Head of caudate nucleus (tissue), 42 donors: Measurements from ENCODE around the gene FCHO1.
A peak's percentile ranks its signal among the peaks of the same experiment; 100 is the strongest.

ENCODE experiments used
- DNase-seq, 42 donors: peaks; one replicate each; pipeline versions ENCODE4 v3.0.0 to v3.0.0-alpha.2; 2020 to 2021; ENCODE audit warnings: mixed read lengths in 7 of 42
- intact Hi-C: fragments of 100-400 bp; cut with DNase I; formaldehyde crosslinking; loops from one replicate; pipeline ENCODE4 v1.15.0; 2022

The FCHO1 gene

DNA sequence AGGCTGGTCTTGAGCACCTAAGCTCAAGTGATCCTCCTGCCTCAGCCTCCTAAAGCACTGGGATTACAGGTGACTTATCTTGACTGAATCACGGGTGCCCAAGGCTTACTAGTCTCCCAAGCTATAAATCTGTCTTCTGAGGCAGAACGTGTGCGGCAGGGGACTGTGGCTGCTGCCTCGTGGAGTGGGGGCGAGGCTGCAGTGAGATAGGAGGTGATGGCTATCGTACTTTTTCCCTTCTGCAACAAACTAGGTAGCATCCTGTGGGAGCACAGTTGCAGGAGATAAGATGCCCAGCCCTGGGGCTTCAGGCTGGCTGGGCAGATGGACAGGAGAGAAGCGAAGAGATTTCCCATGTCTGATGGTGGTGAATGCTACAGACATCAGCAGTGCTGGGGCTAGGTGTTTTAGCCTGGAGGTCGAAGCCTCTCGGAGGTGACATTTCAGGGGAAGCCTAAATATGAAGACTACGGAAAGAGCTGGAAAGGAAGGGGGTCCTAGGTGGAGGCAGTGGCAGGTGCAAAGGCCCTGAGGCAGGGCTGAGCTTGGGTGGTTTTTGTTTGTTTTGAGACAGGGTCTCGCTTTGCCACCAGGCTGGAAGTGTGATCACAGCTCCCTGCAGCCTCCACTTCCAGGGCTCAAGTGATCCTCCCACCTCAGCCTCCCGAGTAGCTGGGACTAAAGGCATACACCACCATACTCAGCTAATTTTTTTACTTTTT, 51.0 kb downstream of the FCHO1 start:
- intact Hi-C loops: no loop called here
- DNase-seq: no peak

GRCh38 chr19:17803264-17803896, 52.1 kb downstream of the FCHO1 start:
- peak in 7 of 42 donors; percentile 9 to 41 (median 24) for DNase-seq

GRCh38 chr19:17805427-17805826, 54.1 kb downstream of the FCHO1 start:
- intact Hi-C loops: no loop called here
- no peak for DNase-seq

More at GRCh38 chr19:17803264-17803896, 52.1 kb downstream of the FCHO1 start:
- intact Hi-C loops: no loop called here

GRCh38 chr19:17806945-17807344, 55.7 kb downstream of the FCHO1 start:
- DNase-seq: no peak
- intact Hi-C loops: no loop called here

DNA sequence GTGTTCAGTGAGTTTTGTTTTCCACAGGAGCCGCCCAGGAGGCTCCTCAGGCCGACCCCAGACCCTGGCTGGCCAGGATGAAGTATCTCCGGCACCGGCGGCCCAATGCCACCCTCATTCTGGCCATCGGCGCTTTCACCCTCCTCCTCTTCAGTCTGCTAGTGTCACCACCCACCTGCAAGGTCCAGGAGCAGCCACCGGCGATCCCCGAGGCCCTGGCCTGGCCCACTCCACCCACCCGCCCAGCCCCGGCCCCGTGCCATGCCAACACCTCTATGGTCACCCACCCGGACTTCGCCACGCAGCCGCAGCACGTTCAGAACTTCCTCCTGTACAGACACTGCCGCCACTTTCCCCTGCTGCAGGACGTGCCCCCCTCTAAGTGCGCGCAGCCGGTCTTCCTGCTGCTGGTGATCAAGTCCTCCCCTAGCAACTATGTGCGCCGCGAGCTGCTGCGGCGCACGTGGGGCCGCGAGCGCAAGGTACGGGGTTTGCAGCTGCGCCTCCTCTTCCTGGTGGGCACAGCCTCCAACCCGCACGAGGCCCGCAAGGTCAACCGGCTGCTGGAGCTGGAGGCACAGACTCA, 56.5 kb downstream of the FCHO1 start:
- intact Hi-C loops: no loop called here
- no peak for DNase-seq

- DNase-seq: no peak
- intact Hi-C loops: no loop called here
Observed at GRCh38 chr19:17811103-17811502, 59.8 kb downstream of the FCHO1 start.

DNA sequence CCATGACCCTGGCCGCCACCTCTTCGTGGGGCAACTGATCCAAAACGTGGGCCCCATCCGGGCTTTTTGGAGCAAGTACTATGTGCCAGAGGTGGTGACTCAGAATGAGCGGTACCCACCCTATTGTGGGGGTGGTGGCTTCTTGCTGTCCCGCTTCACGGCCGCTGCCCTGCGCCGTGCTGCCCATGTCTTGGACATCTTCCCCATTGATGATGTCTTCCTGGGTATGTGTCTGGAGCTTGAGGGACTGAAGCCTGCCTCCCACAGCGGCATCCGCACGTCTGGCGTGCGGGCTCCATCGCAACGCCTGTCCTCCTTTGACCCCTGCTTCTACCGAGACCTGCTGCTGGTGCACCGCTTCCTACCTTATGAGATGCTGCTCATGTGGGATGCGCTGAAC, 60.4 kb downstream of the FCHO1 start:
- intact Hi-C loops: no loop called here
- DNase-seq: no peak

DNA sequence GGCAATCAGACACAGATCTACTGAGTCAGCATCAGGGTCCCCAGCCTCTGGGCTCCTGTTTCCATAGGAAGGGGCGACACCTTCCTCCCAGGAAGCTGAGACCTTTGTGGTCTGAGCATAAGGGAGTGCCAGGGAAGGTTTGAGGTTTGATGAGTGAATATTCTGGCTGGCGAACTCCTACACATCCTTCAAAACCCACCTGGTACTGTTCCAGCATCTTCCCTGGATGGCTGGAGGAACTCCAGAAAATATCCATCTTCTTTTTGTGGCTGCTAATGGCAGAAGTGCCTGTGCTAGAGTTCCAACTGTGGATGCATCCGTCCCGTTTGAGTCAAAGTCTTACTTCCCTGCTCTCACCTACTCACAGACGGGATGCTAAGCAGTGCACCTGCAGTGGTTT, 60.8 kb downstream of the FCHO1 start:
- intact Hi-C loops: no loop called here
- no peak for DNase-seq

GRCh38 chr19:17817668-17818363, 66.5 kb downstream of the FCHO1 start:
- intact Hi-C loops: no loop called here
- DNase-seq: no peak

- DNase-seq: no peak
Observed at GRCh38 chr19:17821190-17821589, 69.9 kb downstream of the FCHO1 start, which contains the start of gene INSL3. Gene INSL3 (minus strand): TSS chr19:17821519. CDS start chr19:17821506, 13 bp downstream.

DNA sequence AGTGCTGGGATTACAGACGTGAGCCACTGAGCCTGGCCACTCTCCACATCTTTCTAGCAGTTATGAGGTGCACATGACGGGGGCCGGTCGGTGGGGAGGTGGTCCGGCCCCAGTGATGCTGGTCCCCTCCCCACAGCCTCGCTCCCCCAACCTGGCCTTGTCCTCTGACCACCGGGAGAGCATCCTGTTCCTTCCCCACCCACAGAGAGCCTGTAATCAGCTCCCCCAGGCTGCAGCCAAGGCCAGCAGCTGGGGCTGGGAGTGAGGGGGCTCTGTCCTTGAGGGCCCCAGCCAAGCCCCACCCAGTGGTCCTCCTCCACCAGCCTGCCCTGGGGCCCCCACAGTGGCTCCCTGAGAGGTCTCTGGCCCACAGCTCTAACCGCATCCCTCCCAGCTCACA, 73.1 kb downstream of the FCHO1 start:
- no peak for DNase-seq
- intact Hi-C loops: no loop called here

More at GRCh38 chr19:17821190-17821589, 69.9 kb downstream of the FCHO1 start, which contains the start of gene INSL3:
- intact Hi-C loops: no loop called here

GRCh38 chr19:17826508-17827056, 75.3 kb downstream of the FCHO1 start:
- intact Hi-C loops: no loop called here
- no peak for DNase-seq

DNA sequence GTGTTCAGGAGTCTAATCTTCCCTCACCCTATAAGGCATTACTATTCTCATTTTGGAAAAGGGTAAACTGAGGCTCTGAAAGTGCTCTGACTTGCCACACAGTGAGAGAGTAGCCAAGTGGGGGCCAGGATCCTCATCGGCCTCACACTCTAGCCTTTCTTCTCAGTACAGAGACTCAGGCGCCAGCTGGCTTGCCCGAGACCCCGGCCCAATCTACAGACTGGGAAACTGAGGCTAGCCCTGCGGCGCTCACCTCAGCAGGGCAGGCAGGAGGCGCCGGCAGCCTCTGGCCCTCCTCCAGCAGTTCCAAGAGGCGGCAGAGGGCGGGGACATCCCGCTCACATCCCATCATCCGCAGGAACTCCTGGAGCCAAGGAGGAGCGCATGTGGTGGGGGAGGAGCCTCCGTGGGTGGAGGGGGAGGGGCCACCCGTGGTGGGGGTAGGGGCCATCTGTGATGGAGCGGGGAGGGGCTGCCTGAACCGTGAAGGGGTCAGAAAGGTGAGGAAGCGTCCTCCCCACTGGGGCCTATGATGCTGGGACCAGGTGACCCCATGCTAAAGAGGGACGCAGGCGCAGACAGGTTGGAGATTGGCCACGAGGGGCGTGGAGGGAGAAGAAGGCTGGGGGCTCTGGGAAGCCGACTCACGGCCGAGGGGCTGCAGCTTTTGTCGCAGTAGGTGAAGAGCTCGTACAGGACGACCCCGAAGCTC, 78.7 kb downstream of the FCHO1 start:
- intact Hi-C loops: no loop called here
- peak; percentile 13 to 87 (median 66) for DNase-seq

GRCh38 chr19:17830567-17831418, 79.5 kb downstream of the FCHO1 start:
- peak; percentile 54 to 98 (median 87) for DNase-seq
- intact Hi-C loops: no loop called here

DNA sequence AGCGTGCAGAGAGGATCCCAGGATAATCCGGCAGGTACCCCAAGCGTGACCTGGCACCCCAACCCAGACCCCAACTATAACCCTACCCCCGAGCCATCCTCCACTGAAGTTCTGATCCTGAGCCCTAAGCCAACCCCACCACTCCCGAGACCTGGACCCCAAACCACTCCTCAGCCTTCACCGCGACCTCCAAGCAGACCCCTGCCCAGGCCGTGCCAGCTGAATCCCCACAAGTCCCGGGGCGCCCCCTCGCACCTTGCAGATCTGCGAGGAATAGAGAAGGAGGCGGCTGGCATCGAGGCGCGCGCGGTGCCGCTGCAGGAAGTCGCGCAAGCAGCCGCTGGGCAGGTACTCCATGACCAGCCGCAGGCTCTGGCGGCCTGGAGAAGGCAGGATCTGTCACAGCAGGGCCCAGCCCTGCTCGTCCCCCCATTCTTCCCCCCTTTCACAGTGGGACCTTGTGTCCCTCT, 80.2 kb downstream of the FCHO1 start:
- DNase-seq: peak in 2 of 42 donors; percentile 18 to 37
- intact Hi-C loops: no loop called here

DNA sequence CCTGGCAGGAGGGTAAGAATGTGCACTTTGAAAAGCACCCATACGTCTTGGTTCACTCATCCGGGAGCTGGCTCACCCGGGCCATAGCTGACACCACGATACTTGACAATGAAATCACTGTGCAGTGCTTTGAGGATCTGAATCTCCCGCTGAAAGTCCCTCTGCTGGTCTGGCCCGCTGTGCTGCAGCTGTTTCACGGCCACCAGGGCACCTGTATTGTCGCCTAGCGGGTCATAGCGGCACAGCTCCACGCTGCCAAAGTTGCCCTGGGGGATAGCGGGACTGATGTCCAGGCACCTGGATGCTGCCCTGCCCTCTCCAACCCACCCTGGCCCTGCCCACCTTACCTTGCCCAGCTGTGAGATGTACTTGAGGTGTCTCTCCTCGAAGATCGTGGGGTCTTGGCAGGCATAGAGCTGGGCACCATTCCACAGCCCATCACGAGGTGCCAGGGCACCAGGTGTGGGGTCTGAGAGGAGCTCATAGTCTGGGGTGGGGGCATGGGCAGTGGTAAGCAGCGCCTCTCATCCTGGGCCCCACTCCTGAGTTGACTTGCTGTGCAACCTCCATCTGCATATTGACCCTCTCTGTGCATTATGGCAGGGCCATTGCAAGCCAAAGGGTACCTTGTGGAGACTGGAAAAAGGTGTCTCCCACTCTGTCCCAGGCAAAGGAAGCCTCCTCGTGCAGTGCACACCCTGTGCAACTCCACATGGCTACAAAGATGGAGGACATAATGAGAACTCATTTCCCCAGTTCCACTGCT, 81.3 kb downstream of the FCHO1 start:
- DNase-seq: no peak
- intact Hi-C loops: no loop called here
